HG02571 (cell line): ENCODE results near the gene CNGB1.

Experiments used
- ATAC-seq: cut with Tn5 transposase; IDR thresholded peaks from one replicate; pipeline ENCODE4 v1.9.1; 2021; ENCODE audit warnings: mild to moderate bottlenecking, moderate library complexity; ENCODE audit not compliant: unreplicated experiment

Gene CNGB1

DNA sequence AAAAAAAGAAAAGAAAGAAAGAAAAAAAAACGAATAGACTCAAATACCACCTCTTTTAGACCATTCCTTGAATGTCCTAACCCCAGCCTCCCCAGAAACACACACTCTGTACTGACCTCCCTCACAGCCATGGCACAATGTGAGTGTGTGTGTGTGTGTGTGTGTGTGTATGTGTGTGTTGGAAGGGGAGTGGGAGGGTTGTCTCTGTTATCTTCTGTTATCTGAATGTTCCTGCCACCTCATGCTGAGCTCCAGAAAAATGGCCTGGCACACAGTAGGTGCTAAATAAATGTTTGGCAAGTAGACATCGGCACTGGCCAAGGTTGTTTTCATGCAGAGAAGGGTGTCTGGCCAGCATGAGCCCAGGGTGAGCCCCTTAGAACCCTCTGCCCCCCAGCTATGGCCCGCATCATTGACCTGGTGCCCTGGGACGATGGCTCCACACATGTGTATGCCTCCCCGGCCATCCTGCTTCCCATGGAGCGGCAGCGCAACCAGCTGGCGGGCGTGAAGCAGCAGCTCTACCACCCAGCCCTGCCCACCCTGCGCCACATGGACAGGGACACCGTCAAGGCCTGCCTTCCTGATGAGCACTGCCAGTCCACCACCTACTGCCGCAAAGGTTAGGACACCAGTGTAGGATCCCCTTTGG is 6.6 kb upstream of the CNGB1 start:
- no peak for ATAC-seq

DNA sequence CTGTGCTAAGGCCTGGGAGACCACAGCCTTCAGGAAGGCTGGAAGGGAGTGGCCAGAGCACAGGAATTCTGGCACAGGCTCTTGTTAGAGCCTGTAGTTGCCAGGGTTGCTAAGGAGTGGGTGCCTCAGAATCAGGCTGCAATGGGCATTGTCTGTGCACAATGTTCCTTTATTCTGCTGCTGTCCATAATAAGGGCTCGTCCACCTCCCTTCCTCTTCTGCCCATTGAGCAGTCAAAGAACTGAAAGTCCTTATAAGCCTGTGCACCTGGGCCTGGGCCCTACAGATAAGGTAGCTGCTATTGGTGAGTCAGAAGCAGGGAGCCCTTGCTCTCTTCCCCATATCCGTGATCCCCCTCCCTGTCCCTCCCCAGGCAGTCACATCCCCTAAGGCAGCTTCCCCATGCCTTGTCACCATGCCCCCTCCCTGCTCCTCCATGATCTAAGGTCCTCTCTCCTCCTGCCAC is 5.4 kb upstream of the CNGB1 start:
- ATAC-seq = no peak

DNA sequence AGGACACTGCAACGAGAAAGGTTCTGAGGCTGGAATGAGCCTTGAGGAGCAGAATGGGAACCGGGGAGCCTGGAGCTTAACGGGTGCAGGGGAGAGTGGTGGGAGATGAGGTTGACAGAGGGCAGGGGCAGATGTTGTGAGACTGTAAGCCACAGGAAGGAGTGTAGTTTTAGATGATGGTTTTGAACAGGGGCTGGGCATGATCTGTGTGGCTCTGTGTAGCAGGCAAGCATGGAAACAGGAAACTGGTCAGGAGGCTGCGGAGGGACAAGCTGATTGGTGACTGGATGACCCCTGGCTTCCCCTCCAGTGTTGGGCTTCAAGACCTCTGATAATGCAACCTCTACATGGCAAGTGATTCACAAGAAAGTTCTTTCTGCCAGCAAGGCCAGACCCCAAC is 1.4 kb upstream of the CNGB1 start:
- ATAC-seq = no peak

DNA sequence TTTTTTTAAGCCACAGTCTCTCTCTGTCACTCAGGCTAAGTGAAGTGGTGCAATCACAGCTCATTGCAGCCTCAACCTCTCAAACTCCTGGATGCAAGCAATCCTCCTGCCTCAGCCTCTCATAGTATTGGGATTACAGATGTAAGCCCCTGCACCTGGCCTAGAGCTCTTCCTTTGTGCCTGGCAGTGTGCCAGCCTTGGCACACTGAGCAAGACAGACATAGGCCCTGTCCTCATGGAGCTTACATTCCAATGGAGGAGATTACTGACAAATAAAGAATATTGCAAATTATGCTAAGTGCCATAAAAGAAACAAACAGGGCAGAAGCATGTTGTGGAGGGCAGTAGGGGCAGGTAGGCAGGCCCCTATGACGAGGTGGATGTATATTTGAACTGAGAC is 920 bp upstream of the CNGB1 start:
- no peak for ATAC-seq

DNA sequence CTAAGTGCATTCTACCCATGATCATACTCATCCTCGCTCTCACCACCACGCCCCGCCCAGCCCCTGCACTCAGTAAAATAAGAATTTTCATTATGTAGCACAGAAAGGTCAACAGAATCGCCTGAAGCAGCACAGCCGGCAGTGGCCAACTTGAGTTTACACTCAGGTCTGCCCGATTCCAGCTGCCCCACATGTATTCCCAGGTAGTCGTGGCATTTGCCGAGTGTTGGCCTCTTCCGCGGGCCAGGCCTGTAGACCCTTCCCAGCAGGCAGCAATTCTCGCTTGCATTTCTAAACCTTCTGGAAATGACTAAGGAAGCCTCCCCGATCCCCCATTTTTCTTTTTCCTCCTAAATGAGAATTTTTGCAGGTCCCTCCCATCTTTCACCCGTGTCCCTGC is 609 bp downstream of the CNGB1 start:
- no peak for ATAC-seq

DNA sequence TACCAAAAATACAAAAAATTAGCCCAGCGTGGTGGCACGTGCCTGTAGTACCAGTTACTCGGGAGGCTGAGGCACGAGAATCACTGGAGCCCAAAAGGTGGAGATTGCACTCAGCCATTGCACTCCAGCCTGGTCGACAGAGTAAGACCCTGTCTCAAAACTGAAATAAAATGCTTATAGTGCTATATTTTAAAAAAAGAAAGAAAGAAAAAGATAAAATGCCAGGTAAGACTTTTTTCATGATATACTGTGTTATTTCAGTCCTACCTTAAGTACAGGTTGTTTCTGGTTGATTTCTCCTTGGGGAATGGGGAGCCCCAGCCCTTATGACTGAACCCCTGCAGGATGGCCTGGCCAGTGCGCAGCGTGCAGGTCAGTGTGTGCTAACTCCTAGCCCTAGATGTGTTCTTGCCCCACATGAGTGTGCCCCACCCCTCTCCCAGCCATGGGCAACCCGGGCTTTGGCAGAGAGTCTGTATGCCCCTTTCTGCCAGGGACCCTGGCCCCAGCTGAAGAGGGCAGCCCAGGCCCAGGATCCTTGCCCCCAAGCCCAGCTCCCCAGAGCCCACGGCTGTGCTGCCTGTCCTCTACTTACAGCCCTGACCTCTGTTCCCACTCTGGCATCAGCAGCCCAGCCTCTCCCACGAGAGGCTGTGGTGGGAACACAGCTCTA is 1.3 kb downstream of the CNGB1 start:
- ATAC-seq = no peak

DNA sequence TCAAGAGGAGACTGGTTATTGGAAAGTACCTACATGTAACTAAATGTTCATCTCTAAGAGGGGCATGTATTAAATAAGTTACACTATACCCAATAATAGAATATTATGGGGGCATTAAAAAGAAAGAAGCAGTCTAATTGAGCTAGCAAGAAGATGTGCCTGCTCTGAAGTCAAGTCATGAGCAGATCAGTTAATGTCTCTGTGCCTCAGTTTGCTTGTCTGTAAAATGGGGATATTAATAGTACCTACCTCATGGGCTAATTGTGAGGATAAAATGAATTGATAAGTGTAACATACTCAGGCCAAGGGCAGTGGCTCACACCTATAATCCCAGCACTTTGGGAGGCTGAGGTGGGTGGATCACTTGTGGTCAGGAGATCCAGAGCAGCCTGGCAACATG is 3.0 kb downstream of the CNGB1 start:
- no peak for ATAC-seq

DNA sequence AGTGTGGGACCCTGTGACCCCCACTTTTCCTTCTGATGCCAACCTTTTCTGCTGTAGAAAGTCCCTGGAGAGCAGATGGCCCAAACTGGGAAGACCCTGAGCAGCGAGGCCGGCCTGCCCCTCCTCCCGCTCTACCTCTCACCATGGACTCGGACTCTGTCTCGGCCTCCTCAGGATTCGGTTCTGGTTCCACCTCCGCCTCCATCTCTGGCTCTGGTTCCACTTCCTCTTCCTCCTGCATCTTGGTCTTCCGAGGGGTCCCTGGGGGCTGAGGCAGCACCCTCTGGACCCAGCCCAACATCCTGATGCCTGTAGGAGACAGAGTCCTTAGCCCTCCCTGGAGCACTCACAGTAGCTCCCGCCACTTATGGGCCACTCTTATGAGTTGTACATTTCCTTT is 3.9 kb downstream of the CNGB1 start:
- ATAC-seq = no peak

DNA sequence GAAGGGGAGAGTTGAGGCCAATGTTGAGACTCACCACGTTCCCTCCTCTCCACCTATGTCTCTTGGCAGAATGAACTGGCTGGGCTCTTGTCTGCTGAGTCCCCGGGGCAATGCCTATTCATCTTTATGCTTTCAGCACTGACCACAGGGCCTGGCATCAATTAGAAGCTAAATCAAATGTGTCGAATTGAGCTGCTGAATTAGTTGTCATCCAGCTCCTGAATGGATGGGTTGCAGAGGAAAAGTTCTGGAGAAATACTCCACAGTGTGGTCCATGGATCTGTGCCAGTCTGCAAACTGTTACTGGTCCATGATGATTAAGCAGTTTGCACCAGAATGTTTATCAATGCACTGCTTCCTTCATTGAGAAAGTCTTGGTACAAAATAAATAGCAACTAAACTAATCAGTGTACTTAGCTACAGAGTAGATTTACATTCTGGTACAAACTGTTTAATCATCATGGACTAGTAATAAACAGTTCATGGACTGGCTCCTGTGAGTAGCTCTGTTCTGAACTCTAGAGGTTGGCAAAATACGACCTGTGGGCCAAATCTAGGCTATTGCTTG is 4.6 kb downstream of the CNGB1 start:
- ATAC-seq = no peak

DNA sequence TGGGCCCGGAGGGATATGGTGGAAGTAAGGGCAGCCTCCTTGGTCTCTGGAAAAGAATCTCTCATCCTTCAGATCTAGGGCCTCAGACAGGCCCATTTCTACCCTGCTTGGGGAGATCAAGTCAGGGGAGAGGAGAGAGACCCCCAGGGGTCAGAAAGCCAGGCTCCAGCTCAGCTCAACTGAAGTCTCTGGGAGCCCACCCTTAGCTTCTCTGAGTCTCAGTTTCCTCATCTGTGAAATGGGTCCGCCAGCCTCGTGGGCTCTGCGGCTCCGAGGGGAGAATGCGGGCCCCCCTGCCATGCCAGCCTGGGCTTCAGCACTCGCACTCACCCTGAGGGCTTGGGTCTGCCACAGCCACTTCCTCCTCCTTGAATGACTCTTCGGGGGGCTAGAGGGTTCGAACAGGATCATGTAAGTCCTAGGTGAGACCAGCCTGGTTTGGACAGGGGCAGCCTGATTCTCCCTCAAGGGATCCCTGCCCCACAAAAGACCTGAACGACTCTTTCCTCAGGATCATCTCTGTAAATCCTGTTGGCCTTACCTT is 6.7 kb downstream of the CNGB1 start:
- no peak for ATAC-seq

DNA sequence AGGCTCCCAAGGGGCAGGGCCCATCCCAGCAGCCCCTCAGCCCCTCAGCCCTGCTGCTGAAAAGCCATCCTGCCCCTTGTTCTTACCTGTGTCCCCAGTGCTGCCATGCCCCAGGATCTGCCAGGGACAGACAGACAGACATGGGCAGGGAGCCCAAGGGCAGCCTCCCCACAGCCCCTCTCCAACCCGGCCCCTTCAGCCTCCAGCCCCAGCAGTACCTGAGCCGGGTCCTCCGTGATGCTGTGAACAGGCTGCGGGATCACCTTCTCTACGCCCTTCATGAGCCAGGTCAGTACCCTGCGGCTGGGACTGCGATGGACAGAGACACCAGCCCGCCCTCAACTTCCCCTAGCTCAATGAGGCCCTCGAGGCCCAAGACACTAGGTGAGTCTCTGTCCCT is 8.2 kb downstream of the CNGB1 start:
- ATAC-seq = no peak

DNA sequence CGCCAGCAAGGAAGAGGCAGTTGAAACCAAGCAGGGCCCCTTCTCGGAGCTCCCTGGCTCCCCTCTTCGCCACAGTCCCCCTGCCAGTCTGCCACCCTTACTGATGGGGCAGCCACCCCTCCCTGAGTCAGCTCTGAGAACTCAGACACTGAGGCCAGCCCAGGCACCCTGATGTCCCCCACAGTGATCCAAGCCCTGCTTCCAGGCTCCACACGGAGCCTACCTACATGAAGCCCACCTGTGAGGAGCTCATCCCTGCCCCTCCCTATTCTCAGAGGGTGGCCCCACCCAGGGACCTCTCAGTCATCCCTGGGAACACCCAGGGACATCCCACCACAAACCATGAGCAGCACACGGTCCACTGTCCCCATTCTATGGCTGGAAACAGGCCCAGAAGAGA is 8.9 kb downstream of the CNGB1 start:
- no peak for ATAC-seq

DNA sequence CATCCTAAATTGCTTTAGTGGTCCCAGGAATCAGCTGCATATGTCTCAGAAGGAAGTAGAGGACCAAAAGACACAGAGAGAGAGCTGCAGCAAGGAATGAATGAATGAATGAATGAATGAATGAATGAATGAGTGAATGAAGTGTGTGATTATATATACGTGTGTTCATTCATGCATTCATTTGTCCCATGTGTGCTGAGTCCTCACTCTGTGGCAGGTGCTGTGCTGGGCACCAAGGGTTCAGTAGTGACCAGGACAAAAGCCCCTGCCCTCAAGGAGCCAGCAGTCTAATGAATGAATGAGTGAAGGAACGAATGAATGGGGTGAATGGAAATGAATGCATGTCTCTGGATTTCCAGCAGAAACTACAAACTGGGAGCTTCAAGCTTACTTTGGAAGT is 9.4 kb downstream of the CNGB1 start:
- no peak for ATAC-seq

DNA sequence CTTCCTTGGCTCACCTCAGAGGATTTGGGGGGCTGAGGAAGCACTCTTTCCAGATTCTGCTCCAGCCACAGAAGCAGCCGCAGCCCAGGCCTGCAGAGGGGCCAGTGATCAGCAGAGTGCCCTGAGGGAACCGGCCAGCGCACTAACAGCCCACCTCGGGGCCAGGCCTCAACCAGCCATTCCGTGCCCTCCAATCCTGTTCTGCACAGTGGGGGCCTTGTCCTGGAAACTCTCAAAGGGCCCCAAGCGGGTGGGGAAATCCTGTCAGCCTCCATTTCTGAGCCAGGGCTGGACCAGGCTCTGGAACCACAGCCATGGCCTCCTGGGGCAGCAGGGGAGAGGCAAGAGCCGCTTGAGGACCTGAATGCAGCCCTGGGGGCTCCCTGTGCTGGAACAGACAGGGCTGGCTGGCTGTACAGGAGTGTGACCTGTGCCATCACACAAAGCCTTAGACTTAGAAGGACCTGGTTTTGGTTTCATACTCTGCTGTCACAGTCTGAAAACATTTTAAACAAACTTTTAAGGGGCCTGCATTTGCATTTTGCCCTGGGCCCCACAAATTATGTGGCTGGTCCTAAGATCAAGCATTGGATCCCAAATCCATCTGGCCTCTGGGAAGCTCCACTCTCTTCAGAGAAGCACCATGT is 10.0 kb downstream of the CNGB1 start:
- ATAC-seq = no peak

DNA sequence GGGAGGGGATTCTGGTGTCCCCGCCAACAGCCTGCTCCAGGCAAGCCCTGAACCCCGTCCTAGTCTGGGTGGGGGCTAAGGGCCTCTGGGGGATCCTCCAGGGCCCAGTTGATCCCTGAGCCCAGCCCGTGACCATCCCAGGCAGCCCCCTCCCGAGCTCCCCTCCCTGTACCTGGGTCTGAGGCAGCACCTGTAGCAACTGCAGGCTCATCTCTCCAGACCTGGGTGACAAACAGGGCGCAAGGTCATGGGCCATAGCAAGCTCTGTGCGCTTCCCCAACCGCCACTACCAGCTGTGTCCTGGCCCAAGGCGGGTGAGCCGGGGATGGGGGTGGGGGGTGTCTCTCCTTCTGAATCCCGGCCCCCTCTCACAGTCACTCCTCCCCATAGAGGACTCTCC is 10.6 kb downstream of the CNGB1 start:
- ATAC-seq = no peak

DNA sequence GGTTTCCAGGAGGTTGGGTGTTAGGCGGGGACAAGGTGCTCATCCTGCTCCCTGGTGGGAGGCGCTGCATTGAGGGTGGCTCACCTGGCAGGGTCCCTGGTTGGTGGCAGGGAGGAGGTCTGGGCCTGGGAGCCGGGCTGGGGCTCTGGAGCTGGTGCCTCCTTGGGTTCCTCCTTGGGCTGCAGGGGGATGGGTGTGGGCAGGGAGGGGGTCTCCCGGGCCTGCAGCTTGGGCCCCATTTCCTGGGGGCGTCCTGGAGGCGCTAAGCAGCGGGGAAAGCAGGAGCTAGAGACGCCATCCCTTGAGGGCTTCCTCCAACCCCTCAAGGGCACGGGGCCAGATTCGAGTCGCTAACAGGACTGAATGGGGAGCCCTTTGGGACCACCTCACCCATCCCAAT is 11.1 kb downstream of the CNGB1 start:
- no peak for ATAC-seq

DNA sequence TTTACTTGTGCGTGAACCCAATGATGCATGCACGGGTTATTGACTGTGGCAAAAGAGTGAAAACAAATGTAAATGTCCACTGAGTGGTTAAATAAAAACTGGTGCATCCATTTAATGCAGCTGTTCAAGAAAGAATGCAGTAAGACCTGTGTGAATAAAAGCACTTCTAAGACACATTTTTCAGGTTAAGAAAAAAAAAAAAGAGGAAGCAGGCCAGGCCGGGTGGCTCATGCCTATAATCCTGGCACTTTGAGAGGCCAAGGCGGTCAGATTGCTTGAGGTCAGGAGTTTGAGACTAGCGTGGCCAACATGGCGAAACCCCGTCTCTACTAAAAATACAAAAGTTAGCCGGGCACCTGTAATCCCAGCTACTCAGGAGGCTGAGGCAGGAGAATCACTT is 11.8 kb downstream of the CNGB1 start:
- no peak for ATAC-seq

DNA sequence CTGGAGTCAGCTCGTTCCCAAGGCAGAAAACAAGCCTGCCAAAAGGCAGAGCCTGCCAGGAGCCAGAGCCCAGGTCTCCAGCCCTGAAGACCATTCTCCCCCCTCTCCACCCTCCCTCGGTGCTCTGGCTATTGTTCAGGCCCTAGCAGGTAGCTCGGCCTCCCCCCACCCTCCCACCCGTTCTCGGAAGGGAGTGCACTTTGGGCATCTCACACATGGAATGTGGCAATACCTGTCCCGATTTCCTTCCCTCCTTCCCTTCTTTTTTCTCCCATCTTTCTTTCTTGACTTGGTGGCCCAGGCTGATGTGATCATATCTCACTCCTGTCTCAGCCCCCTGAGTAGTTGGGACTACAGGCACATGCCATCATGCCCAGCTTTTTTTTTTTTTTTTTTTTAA is 12.4 kb downstream of the CNGB1 start:
- ATAC-seq = no peak

DNA sequence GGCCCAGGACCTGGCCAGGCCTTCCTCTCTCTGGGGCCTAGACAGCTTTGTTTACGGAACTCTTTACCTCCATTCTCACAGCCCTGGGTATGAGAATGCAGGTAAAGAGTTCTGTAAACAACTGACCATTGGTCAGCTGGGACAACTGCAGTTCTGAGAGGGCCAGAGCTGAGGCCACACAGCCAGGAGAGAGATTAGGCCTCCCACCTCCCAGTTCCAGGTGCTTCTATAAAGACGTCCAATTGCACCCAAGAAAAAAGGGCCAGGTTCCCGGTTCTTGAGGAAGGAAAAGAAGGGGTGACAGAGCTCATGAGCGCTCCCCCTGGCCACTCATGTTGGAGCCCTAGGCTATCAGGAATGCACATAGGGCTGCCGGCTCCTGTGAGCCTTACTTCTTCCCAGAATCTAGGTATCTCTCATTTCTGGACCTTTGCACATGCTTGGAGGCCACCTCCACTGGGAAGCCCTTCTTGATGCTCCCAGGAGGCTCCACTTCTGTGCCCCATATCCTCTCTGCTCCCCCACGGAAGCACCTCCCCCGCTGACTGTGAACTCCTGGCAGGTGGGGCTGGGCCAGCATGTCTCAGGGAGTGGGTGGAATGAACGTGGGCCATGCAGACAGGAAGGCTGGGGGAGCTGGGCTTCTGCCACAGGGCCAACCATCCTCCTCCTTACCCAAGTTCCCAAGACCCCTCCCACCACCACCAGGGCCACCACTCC is 13.1 kb downstream of the CNGB1 start:
- ATAC-seq = no peak

DNA sequence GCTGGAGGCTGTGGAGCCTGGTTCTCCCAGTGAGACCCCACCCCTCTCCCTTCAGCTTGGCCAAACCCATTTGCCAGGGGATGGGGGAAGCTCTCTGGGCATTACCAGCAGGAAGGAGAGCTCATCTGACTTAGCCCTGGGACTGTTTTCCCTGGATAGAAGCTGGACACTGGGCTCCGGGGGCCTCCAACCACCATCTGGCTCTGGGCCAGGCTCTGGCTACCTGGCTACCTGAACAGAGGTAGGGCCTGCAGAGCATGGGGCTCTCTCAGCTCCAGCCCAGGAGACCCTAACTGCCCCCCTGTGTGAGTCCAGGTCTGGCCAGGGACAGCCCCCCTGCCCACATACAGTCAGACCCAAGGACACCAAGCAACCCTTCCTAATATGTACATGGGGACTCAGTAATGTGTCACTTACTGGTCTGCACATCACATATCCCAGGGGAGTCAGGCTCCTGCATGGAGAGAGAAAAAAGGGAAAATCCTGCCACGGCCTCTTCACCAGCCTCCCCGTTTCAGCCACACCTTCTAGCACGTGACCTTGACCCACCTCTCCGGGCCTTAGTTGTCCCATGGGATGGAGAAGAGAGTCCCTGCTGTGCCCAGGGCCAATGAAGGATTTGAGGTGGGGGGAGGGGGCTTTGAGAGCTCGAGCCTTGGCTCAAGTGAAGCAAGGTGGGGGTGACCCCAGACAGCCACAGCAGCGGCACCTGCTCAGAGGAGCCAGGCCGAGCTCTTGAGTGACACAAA is 13.8 kb downstream of the CNGB1 start:
- no peak for ATAC-seq
